Endothelial cell (in vitro differentiated cells): Measurements from ENCODE around the gene PIGN. TPM values are rescaled to one million over a fixed set of nuclear protein-coding genes. Genes with fewer than 3 reads are reported as not detected.

Experiments
- DNase-seq: peaks from one replicate; pipeline ENCODE4 v3.0.0; 2021; ENCODE audit warnings: low spot score
- H3K27ac Mint-ChIP-seq: one replicate; pipeline ENCODE4 v1.8.0; 2021; ENCODE audit warnings: mixed read lengths, inconsistent platforms; ENCODE audit not compliant: unreplicated experiment
- H3K27me3 Mint-ChIP-seq: one replicate; pipeline ENCODE4 v1.8.0; 2021; ENCODE audit warnings: mild to moderate bottlenecking, moderate library complexity, mixed read lengths, inconsistent platforms; ENCODE audit not compliant: unreplicated experiment
- H3K36me3 Mint-ChIP-seq: one replicate; pipeline ENCODE4 v1.8.0; 2021; ENCODE audit warnings: mild to moderate bottlenecking, low read depth, mixed read lengths, inconsistent platforms; ENCODE audit not compliant: unreplicated experiment
- H3K4me1 Mint-ChIP-seq: one replicate; pipeline ENCODE4 v1.8.0; 2021; ENCODE audit warnings: mild to moderate bottlenecking, mixed read lengths, inconsistent platforms; ENCODE audit not compliant: unreplicated experiment
- H3K4me3 Mint-ChIP-seq: one replicate; pipeline ENCODE4 v1.8.0; 2021; ENCODE audit warnings: mild to moderate bottlenecking, mixed read lengths, inconsistent platforms; ENCODE audit not compliant: unreplicated experiment
- H3K9me3 Mint-ChIP-seq: one replicate; pipeline ENCODE4 v1.8.0; 2021; ENCODE audit warnings: mixed read lengths, inconsistent platforms; ENCODE audit not compliant: unreplicated experiment
- CTCF ChIP-seq: fragments of 200-600 bp; sonication (generic); IDR thresholded peaks from one replicate; pipeline ENCODE4 v1.5.0; 2021; ENCODE audit warnings: antibody characterized with exemption; ENCODE audit not compliant: unreplicated experiment
- total RNA-seq: library from RNA; stranded (reverse); fragmentation: NEBNext Ultra II Directional; extraction: Animal tissue kit (Norgen Biotek cat#: 25700); gene quantifications from one replicate; pipeline ENCODE4 v1.2.1, GENCODE V29; 2021; ENCODE audit not compliant: unreplicated experiment

Gene PIGN
- total RNA-seq, 1 donor from 2014 or later: 23.0 TPM

GRCh38 chr18:62211325-62211828 is 24.5 kb upstream of the PIGN start:
- H3K4me3 Mint-ChIP-seq: no peak overlapping the region
- H3K36me3 Mint-ChIP-seq: no peaks in the 10 kb centered on the region
- H3K27me3 Mint-ChIP-seq: no peaks in the 10 kb centered on the region
- H3K9me3 Mint-ChIP-seq: no peaks in the 10 kb centered on the region
- DNase-seq: no peak
- TF ChIP-seq CTCF: no peak
- no peak overlapping the region for H3K27ac Mint-ChIP-seq
- no peaks in the 10 kb centered on the region for H3K4me1 Mint-ChIP-seq

- no peak for TF ChIP-seq CTCF
- Mint-ChIP-seq H3K36me3 (no peaks in the 10 kb centered on the region), H3K9me3 (no peaks in the 10 kb centered on the region), H3K27ac (no peak overlapping the region), H3K4me1 (no peaks in the 10 kb centered on the region), H3K27me3 (no peaks in the 10 kb centered on the region), H3K4me3 (no peak overlapping the region)
- no peak for DNase-seq
Observed at GRCh38 chr18:62210138-62210537, 23.3 kb upstream of the PIGN start.

- Mint-ChIP-seq H3K36me3 (no peaks in the 10 kb centered on the region), H3K4me3 (no peak overlapping the region), H3K27me3 (no peaks in the 10 kb centered on the region), H3K4me1 (no peaks in the 10 kb centered on the region), H3K9me3 (no peaks in the 10 kb centered on the region), H3K27ac (no peak overlapping the region)
- DNase-seq: no peak
- no peak for TF ChIP-seq CTCF
Observed at GRCh38 chr18:62209046-62209445, 22.2 kb upstream of the PIGN start.

- Mint-ChIP-seq H3K4me3 (no peak overlapping the region), H3K4me1 (no peaks in the 10 kb centered on the region), H3K27me3 (no peaks in the 10 kb centered on the region), H3K9me3 (no peaks in the 10 kb centered on the region), H3K27ac (no peak overlapping the region), H3K36me3 (no peaks in the 10 kb centered on the region)
- TF ChIP-seq CTCF: no peak
- DNase-seq: no peak
Observed at GRCh38 chr18:62206593-62206992, 19.7 kb upstream of the PIGN start.

- Mint-ChIP-seq H3K36me3 (no peaks in the 10 kb centered on the region), H3K4me3 (no peak overlapping the region), H3K27ac (no peak overlapping the region), H3K9me3 (no peaks in the 10 kb centered on the region), H3K4me1 (no peaks in the 10 kb centered on the region), H3K27me3 (no peaks in the 10 kb centered on the region)
- no peak for DNase-seq
- no peak for TF ChIP-seq CTCF
Observed at GRCh38 chr18:62205824-62206223, 19.0 kb upstream of the PIGN start.
